Measurements from ENCODE around the gene CAPZB.

The CAPZB gene

GRCh38 chr1:19436716-19437476, 48.4 kb downstream of the CAPZB start:
- Histone ChIP-seq H3K79me2 (ENCODE audit: insufficient read depth, low read length) (peaks cover 16% of the 10 kb centered on the region; the same call in 1 of the 2 replicates), H2AFZ (ENCODE audit: low read length) (no peak overlapping the region), H3K27ac (ENCODE audit: low read depth, low read length, poor library complexity, severe bottlenecking) (no peak overlapping the region), H3K4me3 (ENCODE audit: low read depth, low read length, poor library complexity, severe bottlenecking) (no peak overlapping the region), H3K36me3 (ENCODE audit: insufficient read depth, low read length) (peaks cover 21% of the 10 kb centered on the region; the same call in 1 of the 2 replicates), H3K9me3 (ENCODE audit: low read length) (no peaks in the 10 kb centered on the region), H3F3A (ENCODE audit: insufficient read depth, low read length) (no peaks in the 10 kb centered on the region), H4K20me1 (ENCODE audit: insufficient read depth, low read length) (no peaks in the 10 kb centered on the region), H3K9me2 (ENCODE audit: low read depth, low read length) (no peaks in the 10 kb centered on the region), H3K27me3 (ENCODE audit: insufficient read depth, low read length) (no peaks in the 10 kb centered on the region), H3K4me2 (ENCODE audit: low read length) (no peak overlapping the region), H3K9ac (ENCODE audit: low read length) (no peak overlapping the region), H3K4me1 (ENCODE audit: insufficient read depth, low read length, severe bottlenecking) (peaks cover 15% of the 10 kb centered on the region)
- TF ChIP-seq CTCF (IDR thresholded peaks at IDR 0.05; ENCODE audit: low read length): no peak
- TF ChIP-seq EZH2 (IDR thresholded peaks at IDR 0.05; ENCODE audit: borderline replicate concordance, low read length): no peak

- Histone ChIP-seq H3K27ac (ENCODE audit: low read depth, low read length, poor library complexity, severe bottlenecking) (no peak overlapping the region), H3K4me3 (ENCODE audit: low read depth, low read length, poor library complexity, severe bottlenecking) (no peak overlapping the region), H3K4me2 (ENCODE audit: low read length) (no peak overlapping the region), H3K27me3 (ENCODE audit: insufficient read depth, low read length) (no peaks in the 10 kb centered on the region), H3F3A (ENCODE audit: insufficient read depth, low read length) (no peaks in the 10 kb centered on the region), H4K20me1 (ENCODE audit: insufficient read depth, low read length) (no peaks in the 10 kb centered on the region), H3K79me2 (ENCODE audit: insufficient read depth, low read length) (peaks cover 19% of the 10 kb centered on the region), H3K4me1 (ENCODE audit: insufficient read depth, low read length, severe bottlenecking) (peaks cover 12% of the 10 kb centered on the region), H3K9me3 (ENCODE audit: low read length) (no peaks in the 10 kb centered on the region), H3K36me3 (ENCODE audit: insufficient read depth, low read length) (peaks cover 21% of the 10 kb centered on the region; the same call in 1 of the 2 replicates), H3K9ac (ENCODE audit: low read length) (no peak overlapping the region), H2AFZ (ENCODE audit: low read length) (no peak overlapping the region), H3K9me2 (ENCODE audit: low read depth, low read length) (no peaks in the 10 kb centered on the region)
- TF ChIP-seq CTCF (IDR thresholded peaks at IDR 0.05; ENCODE audit: low read length) (no peak), EZH2 (IDR thresholded peaks at IDR 0.05; ENCODE audit: borderline replicate concordance, low read length) (no peak)
These were observed 49.4 kb downstream of the CAPZB start for GRCh38 chr1:19435851-19436455.

GRCh38 chr1:19435181-19435580, 50.2 kb downstream of the CAPZB start:
- H3K9me3 ChIP-seq (ENCODE audit: low read length): no peaks in the 10 kb centered on the region
- TF ChIP-seq EZH2 (IDR thresholded peaks at IDR 0.05; ENCODE audit: borderline replicate concordance, low read length) (no peak), CTCF (IDR thresholded peaks at IDR 0.05; ENCODE audit: low read length) (no peak)
- H3K36me3 ChIP-seq (ENCODE audit: insufficient read depth, low read length): peaks cover 21% of the 10 kb centered on the region; the same call in 1 of the 2 replicates
- peaks cover 1% of the 10 kb centered on the region; the same call in 1 of the 2 replicates for H4K20me1 ChIP-seq (ENCODE audit: insufficient read depth, low read length)
- H3K9me2 ChIP-seq (ENCODE audit: low read depth, low read length): no peaks in the 10 kb centered on the region
- no peak overlapping the region for H3K4me3 ChIP-seq (ENCODE audit: low read depth, low read length, poor library complexity, severe bottlenecking)
- H3K9ac ChIP-seq (ENCODE audit: low read length): no peak overlapping the region
- no peak overlapping the region for H3K27ac ChIP-seq (ENCODE audit: low read depth, low read length, poor library complexity, severe bottlenecking)
- no peak overlapping the region for H2AFZ ChIP-seq (ENCODE audit: low read length)
- H3F3A ChIP-seq (ENCODE audit: insufficient read depth, low read length): no peaks in the 10 kb centered on the region
- peaks cover 22% of the 10 kb centered on the region for H3K79me2 ChIP-seq (ENCODE audit: insufficient read depth, low read length)
- H3K4me2 ChIP-seq (ENCODE audit: low read length): no peak overlapping the region
- H3K4me1 ChIP-seq (ENCODE audit: insufficient read depth, low read length, severe bottlenecking): peaks cover 12% of the 10 kb centered on the region
- H3K27me3 ChIP-seq (ENCODE audit: insufficient read depth, low read length): no peaks in the 10 kb centered on the region

Measured in OCI-LY1 (cell line).